Measurements from ENCODE around the gene HOXD9. TPM values are rescaled to one million over a fixed set of nuclear protein-coding genes. Genes with fewer than 3 reads are reported as not detected.

The HOXD9 gene
- total RNA-seq, 1 donor, result 0.36 TPM

DNA sequence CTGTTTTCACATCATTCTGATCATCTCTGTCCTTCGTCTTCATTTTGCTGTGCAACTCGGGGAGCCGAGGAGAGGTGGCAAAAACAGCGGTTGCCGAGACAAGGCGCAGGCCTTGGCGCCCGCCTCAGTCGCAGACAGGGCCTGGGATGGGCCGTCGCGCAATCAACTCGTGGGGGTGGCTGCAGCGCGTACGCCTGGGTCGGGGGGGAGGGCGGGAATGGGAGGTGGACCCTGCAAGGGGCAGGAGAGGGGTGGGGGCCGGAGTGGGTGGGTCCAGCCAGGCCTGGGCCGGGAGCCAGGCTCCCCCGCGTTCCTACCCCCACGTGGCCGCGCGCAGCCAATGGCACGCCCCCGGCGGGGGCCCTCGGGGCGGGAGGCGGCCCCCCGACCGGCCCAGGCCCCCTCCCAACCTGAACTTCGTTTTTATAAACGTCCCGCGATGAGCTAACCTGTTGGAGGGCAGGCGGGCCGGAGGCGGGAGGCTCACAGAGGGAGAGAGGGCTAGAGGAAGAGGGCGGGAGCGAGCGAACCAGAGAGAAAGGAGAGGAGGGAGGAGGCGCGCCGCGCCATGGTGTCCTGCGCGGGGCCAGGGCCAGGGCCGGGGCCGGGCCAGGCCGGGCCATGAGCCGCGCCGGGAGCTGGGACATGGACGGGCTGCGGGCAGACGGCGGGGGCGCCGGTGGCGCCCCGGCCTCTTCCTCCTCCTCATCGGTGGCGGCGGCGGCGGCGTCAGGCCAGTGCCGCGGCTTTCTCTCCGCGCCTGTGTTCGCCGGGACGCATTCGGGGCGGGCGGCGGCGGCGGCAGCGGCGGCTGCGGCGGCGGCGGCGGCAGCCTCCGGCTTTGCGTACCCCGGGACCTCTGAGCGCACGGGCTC lies 30.0 kb upstream of the HOXD9 start, which contains the start of gene HOXD13:
TSS of gene HOXD13 (plus strand) at position 452 of the 875 bp plus-strand sequence. CDS start at position 622, 170 bp downstream.
- Histone ChIP-seq H3K27me3 (ENCODE audit: insufficient read depth, low read length) (peaks cover 97% of the 10 kb centered on the region), H3K4me2 (ENCODE audit: insufficient read depth, low read length) (peak within 1 kb of the TSS; percentile 45), H2AFZ (ENCODE audit: low read length) (peak within 1 kb of the TSS; percentile 50), H3K36me3 (ENCODE audit: insufficient read depth, low read length) (no peaks in the 10 kb centered on the region), H3K4me3 (ENCODE audit: insufficient read depth, low read length) (peak within 1 kb of the TSS; percentile 29), H3K27ac (ENCODE audit: low read depth, low read length) (no peak within 1 kb of the TSS), H3K9me3 (ENCODE audit: low read depth, low read length) (no peaks in the 10 kb centered on the region), H3K79me2 (ENCODE audit: insufficient read depth, low read length) (no peaks in the 10 kb centered on the region), H3K4me1 (ENCODE audit: insufficient read depth, low read length) (peaks cover 4% of the 10 kb centered on the region), H4K20me1 (ENCODE audit: insufficient read depth, low read length) (no peaks in the 10 kb centered on the region)
- no peak for DNase-seq (ENCODE audit: insufficient read length, low spot score, missing footprints)
- TF ChIP-seq, protein P1, sequence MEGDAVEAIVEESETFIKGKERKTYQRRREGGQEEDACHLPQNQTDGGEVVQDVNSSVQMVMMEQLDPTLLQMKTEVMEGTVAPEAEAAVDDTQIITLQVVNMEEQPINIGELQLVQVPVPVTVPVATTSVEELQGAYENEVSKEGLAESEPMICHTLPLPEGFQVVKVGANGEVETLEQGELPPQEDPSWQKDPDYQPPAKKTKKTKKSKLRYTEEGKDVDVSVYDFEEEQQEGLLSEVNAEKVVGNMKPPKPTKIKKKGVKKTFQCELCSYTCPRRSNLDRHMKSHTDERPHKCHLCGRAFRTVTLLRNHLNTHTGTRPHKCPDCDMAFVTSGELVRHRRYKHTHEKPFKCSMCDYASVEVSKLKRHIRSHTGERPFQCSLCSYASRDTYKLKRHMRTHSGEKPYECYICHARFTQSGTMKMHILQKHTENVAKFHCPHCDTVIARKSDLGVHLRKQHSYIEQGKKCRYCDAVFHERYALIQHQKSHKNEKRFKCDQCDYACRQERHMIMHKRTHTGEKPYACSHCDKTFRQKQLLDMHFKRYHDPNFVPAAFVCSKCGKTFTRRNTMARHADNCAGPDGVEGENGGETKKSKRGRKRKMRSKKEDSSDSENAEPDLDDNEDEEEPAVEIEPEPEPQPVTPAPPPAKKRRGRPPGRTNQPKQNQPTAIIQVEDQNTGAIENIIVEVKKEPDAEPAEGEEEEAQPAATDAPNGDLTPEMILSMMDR (IDR thresholded peaks at IDR 0.05; ENCODE audit: extremely low read depth, low read depth, low read length), result no peak

DNA sequence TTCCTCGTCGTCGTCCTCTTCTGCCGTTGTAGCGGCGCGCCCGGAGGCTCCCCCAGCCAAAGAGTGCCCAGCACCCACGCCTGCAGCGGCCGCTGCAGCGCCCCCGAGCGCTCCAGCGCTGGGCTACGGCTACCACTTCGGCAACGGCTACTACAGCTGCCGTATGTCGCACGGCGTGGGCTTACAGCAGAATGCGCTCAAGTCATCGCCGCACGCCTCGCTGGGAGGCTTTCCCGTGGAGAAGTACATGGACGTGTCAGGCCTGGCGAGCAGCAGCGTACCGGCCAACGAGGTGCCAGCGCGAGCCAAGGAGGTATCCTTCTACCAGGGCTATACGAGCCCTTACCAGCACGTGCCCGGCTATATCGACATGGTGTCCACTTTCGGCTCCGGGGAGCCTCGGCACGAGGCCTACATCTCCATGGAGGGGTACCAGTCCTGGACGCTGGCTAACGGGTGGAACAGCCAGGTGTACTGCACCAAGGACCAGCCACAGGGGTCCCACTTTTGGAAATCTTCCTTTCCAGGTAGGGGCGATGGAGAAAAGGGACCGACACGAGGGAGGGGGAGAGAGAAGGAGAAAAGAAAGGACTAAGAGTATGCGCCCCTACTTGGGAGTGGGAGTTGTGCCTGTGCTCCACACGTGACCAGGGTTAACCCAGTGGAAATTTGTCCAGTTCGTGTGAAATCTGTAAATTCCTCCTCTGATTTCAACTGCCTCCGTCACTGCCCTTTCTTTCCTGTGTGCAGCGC lies 29.2 kb upstream of the HOXD9 start:
- H3K4me3 ChIP-seq (ENCODE audit: insufficient read depth, low read length), result peak overlapping the region; percentile 29
- peaks cover 97% of the 10 kb centered on the region for H3K27me3 ChIP-seq (ENCODE audit: insufficient read depth, low read length)
- no peaks in the 10 kb centered on the region for H3K36me3 ChIP-seq (ENCODE audit: insufficient read depth, low read length)
- H2AFZ ChIP-seq (ENCODE audit: low read length), result peak overlapping the region; percentile 50
- TF ChIP-seq, protein P1 (IDR thresholded peaks at IDR 0.05; ENCODE audit: extremely low read depth, low read depth, low read length), result no peak
- H3K27ac ChIP-seq (ENCODE audit: low read depth, low read length), result no peak overlapping the region
- no peak for DNase-seq (ENCODE audit: insufficient read length, low spot score, missing footprints)
- no peaks in the 10 kb centered on the region for H3K79me2 ChIP-seq (ENCODE audit: insufficient read depth, low read length)
- H3K4me1 ChIP-seq (ENCODE audit: insufficient read depth, low read length), result peaks cover 9% of the 10 kb centered on the region
- H3K9me3 ChIP-seq (ENCODE audit: low read depth, low read length), result no peaks in the 10 kb centered on the region
- H3K4me2 ChIP-seq (ENCODE audit: insufficient read depth, low read length), result peak overlapping the region; percentile 45
- H4K20me1 ChIP-seq (ENCODE audit: insufficient read depth, low read length), result no peaks in the 10 kb centered on the region

DNA sequence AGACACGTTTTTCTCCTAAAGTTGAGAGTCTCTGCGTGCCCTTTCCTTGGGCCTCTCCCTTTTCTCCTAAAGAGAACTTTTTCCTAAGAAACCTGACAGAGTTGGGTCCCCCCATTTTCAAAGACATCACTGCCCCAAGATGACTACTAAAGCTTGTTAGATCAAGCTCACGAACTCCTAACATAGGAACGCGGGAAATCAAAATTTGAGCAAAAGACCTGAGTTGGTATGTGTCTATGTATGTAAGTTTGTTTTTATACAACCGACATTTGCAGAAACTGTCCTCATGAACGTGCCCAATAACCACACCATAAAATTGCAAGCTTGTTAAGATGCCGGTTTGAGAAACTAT lies 28.6 kb upstream of the HOXD9 start:
- H3K9me3 ChIP-seq (ENCODE audit: low read depth, low read length), result no peaks in the 10 kb centered on the region
- no peaks in the 10 kb centered on the region for H4K20me1 ChIP-seq (ENCODE audit: insufficient read depth, low read length)
- H3K79me2 ChIP-seq (ENCODE audit: insufficient read depth, low read length), result no peaks in the 10 kb centered on the region
- H3K4me3 ChIP-seq (ENCODE audit: insufficient read depth, low read length), result no peak overlapping the region
- H3K27me3 ChIP-seq (ENCODE audit: insufficient read depth, low read length), result peaks cover 97% of the 10 kb centered on the region
- no peak overlapping the region for H3K4me2 ChIP-seq (ENCODE audit: insufficient read depth, low read length)
- TF ChIP-seq, protein P1 (IDR thresholded peaks at IDR 0.05; ENCODE audit: extremely low read depth, low read depth, low read length), result no peak
- H3K27ac ChIP-seq (ENCODE audit: low read depth, low read length), result no peak overlapping the region
- H3K4me1 ChIP-seq (ENCODE audit: insufficient read depth, low read length), result peaks cover 9% of the 10 kb centered on the region
- H2AFZ ChIP-seq (ENCODE audit: low read length), result no peak overlapping the region
- H3K36me3 ChIP-seq (ENCODE audit: insufficient read depth, low read length), result no peaks in the 10 kb centered on the region
- no peak for DNase-seq (ENCODE audit: insufficient read length, low spot score, missing footprints)

DNA sequence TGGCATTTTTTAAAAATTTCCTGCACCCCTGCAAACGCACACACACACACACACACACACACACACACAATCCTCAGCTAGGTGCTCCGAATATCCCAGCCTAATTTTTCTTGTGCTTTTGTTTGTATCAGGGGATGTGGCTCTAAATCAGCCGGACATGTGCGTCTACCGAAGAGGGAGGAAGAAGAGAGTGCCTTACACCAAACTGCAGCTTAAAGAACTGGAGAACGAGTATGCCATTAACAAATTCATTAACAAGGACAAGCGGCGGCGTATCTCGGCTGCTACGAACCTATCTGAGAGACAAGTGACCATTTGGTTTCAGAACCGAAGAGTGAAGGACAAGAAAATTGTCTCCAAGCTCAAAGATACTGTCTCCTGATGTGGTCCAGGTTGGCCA lies 28.2 kb upstream of the HOXD9 start:
- Histone ChIP-seq H3K79me2 (ENCODE audit: insufficient read depth, low read length) (no peaks in the 10 kb centered on the region), H3K27me3 (ENCODE audit: insufficient read depth, low read length) (peaks cover 97% of the 10 kb centered on the region), H3K36me3 (ENCODE audit: insufficient read depth, low read length) (no peaks in the 10 kb centered on the region), H3K4me2 (ENCODE audit: insufficient read depth, low read length) (no peak overlapping the region), H4K20me1 (ENCODE audit: insufficient read depth, low read length) (no peaks in the 10 kb centered on the region), H3K4me1 (ENCODE audit: insufficient read depth, low read length) (peaks cover 9% of the 10 kb centered on the region), H3K27ac (ENCODE audit: low read depth, low read length) (no peak overlapping the region), H3K4me3 (ENCODE audit: insufficient read depth, low read length) (no peak overlapping the region), H2AFZ (ENCODE audit: low read length) (no peak overlapping the region), H3K9me3 (ENCODE audit: low read depth, low read length) (no peaks in the 10 kb centered on the region)
- DNase-seq (ENCODE audit: insufficient read length, low spot score, missing footprints), result no peak
- TF ChIP-seq, protein P1 (IDR thresholded peaks at IDR 0.05; ENCODE audit: extremely low read depth, low read depth, low read length), result no peak
